Sigmoid colon (tissue), 3 donors: ENCODE results near the gene SMARCAD1.

ENCODE experiments used
- CTCF ChIP-seq, 4 experiments: fragments of 450-650 bp in 3 of 4; fragments of 200-600 bp in 1 of 4; IDR thresholded peaks; one replicate each; pipeline ENCODE4 v1.5.1; 2016 to 2019; ENCODE audit warnings: antibody characterized with exemption in 4 of 4, mild to moderate bottlenecking in 3 of 4, moderate library complexity in 2 of 4
- POLR2A ChIP-seq, 2 donors: fragments of 450-650 bp; IDR thresholded peaks; one replicate each; pipeline ENCODE4 v1.6.1; 2016; ENCODE audit warnings: antibody characterized with exemption in 2 of 2, mild to moderate bottlenecking in 2 of 2, moderate library complexity in 2 of 2

DNA sequence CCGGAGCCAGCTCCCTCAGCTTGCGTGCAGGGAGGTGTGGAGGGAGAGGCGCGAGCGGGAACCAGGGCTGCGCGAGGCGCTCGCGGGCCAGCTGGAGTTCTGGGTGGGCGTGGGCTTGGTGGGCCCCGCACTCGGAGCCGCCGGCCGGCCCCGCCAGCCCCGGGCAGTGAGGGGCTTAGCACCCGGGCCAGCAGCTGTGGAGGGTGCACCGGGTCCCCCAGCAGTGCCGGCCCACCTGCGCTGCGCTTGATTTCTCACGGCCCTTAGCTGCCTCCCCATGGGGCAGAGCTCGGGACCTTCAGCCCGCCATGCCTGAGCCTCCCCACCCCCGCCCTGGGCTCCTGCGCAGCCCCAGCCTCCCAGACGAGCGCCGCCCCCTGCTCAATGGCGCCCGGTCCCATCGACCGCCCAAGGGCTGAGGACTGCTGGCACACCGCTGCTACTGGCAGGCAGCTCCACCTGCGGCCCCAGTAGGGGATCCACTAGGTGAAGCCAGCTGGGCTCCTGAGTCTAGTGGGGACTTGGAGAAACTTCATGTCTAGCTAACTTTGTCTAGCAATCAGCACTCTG lies 37.8 kb upstream of the SMARCAD1 start:
- TF ChIP-seq CTCF (IDR thresholded peaks at IDR 0.05) (no peak), POLR2A (IDR thresholded peaks at IDR 0.05) (no peak)
